Gastroesophageal sphincter (tissue), 4 donors: ENCODE measurements around the gene ACR. TPM values are rescaled to one million over a fixed set of nuclear protein-coding genes. Genes with fewer than 3 reads are reported as not detected.
A peak's percentile ranks its signal among the peaks of the same experiment; 100 is the strongest.

ENCODE experiments used
- ATAC-seq: fragments of 150-250 bp; one replicate; pipeline ENCODE4 v1.9.1; 2016; ENCODE audit warnings: mild to moderate bottlenecking, moderate library complexity
- H3K27ac ChIP-seq, 4 donors: fragments of 200-600 bp; sonication (generic) in 3 of 4; 1 replicate in 3 of 4; 2 replicates in 1 of 4; pipeline ENCODE4 v1.5.1; 2016 to 2019
- H3K27me3 ChIP-seq: fragments of 200-600 bp; sonication (generic); one replicate; pipeline ENCODE4 v1.5.1; 2019
- H3K36me3 ChIP-seq, 2 donors: fragments of 200-600 bp; sonication (generic); one replicate each; pipeline ENCODE4 v1.5.1; 2019; ENCODE audit warnings: control low read depth in 1 of 2
- H3K4me1 ChIP-seq, 3 donors: fragments of 200-600 bp; sonication (generic); 1 replicate in 2 of 3; 2 replicates in 1 of 3; pipeline ENCODE4 v1.5.1; 2016 to 2019; ENCODE audit warnings: control low read depth in 2 of 3
- H3K4me3 ChIP-seq, 2 donors: fragments of 200-600 bp; sonication (generic); one replicate each; pipeline ENCODE4 v1.5.1; 2019; ENCODE audit warnings: mild to moderate bottlenecking in 1 of 2, moderate library complexity in 1 of 2
- H3K9me3 ChIP-seq, 3 donors: fragments of 200-600 bp; sonication (generic); one replicate each; pipeline ENCODE4 v1.5.1; 2017 to 2019; ENCODE audit warnings: control low read depth in 2 of 3
- CTCF ChIP-seq, 4 experiments: fragments of 200-600 bp in 2 of 4; fragments of 450-650 bp in 2 of 4; sonication (generic) in 1 of 4; IDR thresholded peaks; one replicate each; pipeline ENCODE4 v1.5.1; 2017 to 2019; ENCODE audit warnings: antibody characterized with exemption in 4 of 4, mild to moderate bottlenecking in 2 of 4, moderate library complexity in 2 of 4
- EP300 ChIP-seq: sonication (generic); formaldehyde crosslinking; IDR thresholded peaks from one replicate; pipeline ENCODE4 v1.6.1; 2017; ENCODE audit warnings: antibody characterized with exemption, mild to moderate bottlenecking
- POLR2A ChIP-seq, 2 donors: fragments of 450-650 bp; IDR thresholded peaks; one replicate each; pipeline ENCODE4 v1.6.1; 2017; ENCODE audit warnings: antibody characterized with exemption in 2 of 2, mild to moderate bottlenecking in 2 of 2, moderate library complexity in 1 of 2
- POLR2AphosphoS5 ChIP-seq: sonication (generic); formaldehyde crosslinking; IDR thresholded peaks from one replicate; pipeline ENCODE4 v1.6.1; 2017; ENCODE audit warnings: antibody characterized with exemption
- WGBS, 2 donors: methylation state at CpG; one replicate each; pipeline ENCODE4 v1.1.5; 2018; ENCODE audit warnings: low coverage in 1 of 2; 5-methylcytosine and 5-hydroxymethylcytosine counted together
- total RNA-seq, 4 donors: library from RNA; depleted of rRNA; stranded (reverse); fragments of >200 nt; gene quantifications; one replicate each; pipeline ENCODE4 v1.1.0, GENCODE V29; 2016

The ACR gene
- total RNA-seq, 4 donors from 2014 or later: not detected

- H3K4me1 ChIP-seq: peaks cover 0 to 35% (median 2%) of the 10 kb centered on the region in 3 donors
Measured at GRCh38 chr22:50716290-50717024, 21.5 kb upstream of the ACR start.

GRCh38 chr22:50717709-50718351 lies 20.2 kb upstream of the ACR start:
- Histone ChIP-seq H3K36me3 (peaks cover 0 to 30% of the 10 kb centered on the region in 2 donors), H3K27ac (no peak overlapping the region), H3K4me3 (no peak overlapping the region), H3K27me3 (peaks cover 39% of the 10 kb centered on the region), H3K4me1 (peaks cover 0 to 23% (median 2%) of the 10 kb centered on the region in 3 donors), H3K9me3 (no peaks in the 10 kb centered on the region)
- TF ChIP-seq EP300: no peak
- TF ChIP-seq CTCF (IDR thresholded peaks at IDR 0.05): no peak
- no peak for TF ChIP-seq POLR2AphosphoS5
- no peak for TF ChIP-seq POLR2A (IDR thresholded peaks at IDR 0.05)
- 43 to 73% methylated on average over 1 to 2 of the region's 10 CpGs for WGBS, 2 donors
- no peak for ATAC-seq

More at GRCh38 chr22:50716290-50717024, 21.5 kb upstream of the ACR start:
- peaks cover 26% of the 10 kb centered on the region for H3K27me3 ChIP-seq
- H3K36me3 ChIP-seq: peaks cover 0 to 16% of the 10 kb centered on the region in 2 donors
- H3K4me3 ChIP-seq: no peak overlapping the region
- H3K9me3 ChIP-seq: no peaks in the 10 kb centered on the region
- no peak overlapping the region for H3K27ac ChIP-seq
- no peak for ATAC-seq
- WGBS, 2 donors: 88 to 95% methylated on average over 4 to 11 of the region's 13 CpGs
- no peak for TF ChIP-seq EP300
- TF ChIP-seq POLR2A (IDR thresholded peaks at IDR 0.05): no peak
- no peak for TF ChIP-seq CTCF (IDR thresholded peaks at IDR 0.05)
- TF ChIP-seq POLR2AphosphoS5: no peak

GRCh38 chr22:50718352-50718709 lies 19.7 kb upstream of the ACR start:
- ATAC-seq: no peak
- 83 to 100% methylated on average over 2 to 4 of the region's 10 CpGs for WGBS, 2 donors

GRCh38 chr22:50719814-50720300 lies 18.1 kb upstream of the ACR start:
- Histone ChIP-seq H3K27me3 (peaks cover 43% of the 10 kb centered on the region), H3K4me3 (peak overlapping the region in 1 of 2 donors; percentile 22), H3K36me3 (peaks cover 0 to 46% of the 10 kb centered on the region in 2 donors), H3K4me1 (peaks cover 0 to 18% (median 2%) of the 10 kb centered on the region in 3 donors), H3K27ac (no peak overlapping the region), H3K9me3 (no peaks in the 10 kb centered on the region)
- WGBS, 2 donors: 81% methylated on average over 4 of the region's 40 CpGs; no CpG with 5 or more reads in 1 of the 2 donors
- no peak for TF ChIP-seq POLR2A (IDR thresholded peaks at IDR 0.05)
- TF ChIP-seq POLR2AphosphoS5: no peak
- TF ChIP-seq CTCF (IDR thresholded peaks at IDR 0.05): no peak
- no peak for TF ChIP-seq EP300
- ATAC-seq: no peak

More at GRCh38 chr22:50718352-50718709, 19.7 kb upstream of the ACR start:
- peaks cover 43% of the 10 kb centered on the region for H3K27me3 ChIP-seq
- no peak overlapping the region for H3K27ac ChIP-seq
- H3K4me1 ChIP-seq: peaks cover 0 to 23% (median 2%) of the 10 kb centered on the region in 3 donors
- no peak overlapping the region for H3K4me3 ChIP-seq
- H3K9me3 ChIP-seq: no peaks in the 10 kb centered on the region
- no peak for TF ChIP-seq CTCF (IDR thresholded peaks at IDR 0.05)
- no peak for TF ChIP-seq POLR2AphosphoS5
- no peak for TF ChIP-seq POLR2A (IDR thresholded peaks at IDR 0.05)
- TF ChIP-seq EP300: no peak
- peaks cover 0 to 35% of the 10 kb centered on the region in 2 donors for H3K36me3 ChIP-seq
